HG03095 (cell line): ENCODE data around the gene EIF4G3.
"Not testable (repeated sequence)": the region's sequence is repeated elsewhere in the genome, so short reads cannot be mapped to it uniquely, and the experiment has no call there.

Experiments used
- ATAC-seq: cut with Tn5 transposase; IDR thresholded peaks from one replicate; pipeline ENCODE4 v1.9.1; 2021; ENCODE audit warnings: moderate library complexity; ENCODE audit not compliant: unreplicated experiment

Gene EIF4G3

GRCh38 chr1:21176586-21177555 lies at the start of gene EIF4G3:
Gene EIF4G3 (minus strand): TSS chr1:21176897. CDS start chr1:21002742, 174,155 bp downstream.
- peak; percentile 88 for ATAC-seq

GRCh38 chr1:21225065-21225464 lies 48.4 kb upstream of the EIF4G3 start:
- ATAC-seq: no peak

- ATAC-seq: no peak
Measured at GRCh38 chr1:21220815-21221214, 44.1 kb upstream of the EIF4G3 start.

GRCh38 chr1:21219674-21220073 lies 43.0 kb upstream of the EIF4G3 start:
- no peak for ATAC-seq

GRCh38 chr1:21217812-21218596 lies 41.3 kb upstream of the EIF4G3 start:
- no peak for ATAC-seq

GRCh38 chr1:21216835-21217811 lies 40.4 kb upstream of the EIF4G3 start:
- no peak for ATAC-seq

- ATAC-seq: no peak
Measured at GRCh38 chr1:21212126-21212525, 35.4 kb upstream of the EIF4G3 start.

- not testable (repeated sequence) for ATAC-seq
Measured at GRCh38 chr1:21208137-21208700, 31.5 kb upstream of the EIF4G3 start.

- no peak for ATAC-seq
Measured at GRCh38 chr1:21206117-21206516, 29.4 kb upstream of the EIF4G3 start.

GRCh38 chr1:21205416-21205815 lies 28.7 kb upstream of the EIF4G3 start:
- no peak for ATAC-seq

- no peak for ATAC-seq
Measured at GRCh38 chr1:21201650-21202049, 25.0 kb upstream of the EIF4G3 start.

GRCh38 chr1:21201238-21201637 lies 24.5 kb upstream of the EIF4G3 start:
- not testable (repeated sequence) for ATAC-seq

- no peak for ATAC-seq
Measured at GRCh38 chr1:21200767-21201166, 24.1 kb upstream of the EIF4G3 start.

GRCh38 chr1:21198929-21199328 lies 22.2 kb upstream of the EIF4G3 start:
- ATAC-seq: no peak

GRCh38 chr1:21192871-21193270 lies 16.2 kb upstream of the EIF4G3 start:
- ATAC-seq: no peak

GRCh38 chr1:21192284-21192683 lies 15.6 kb upstream of the EIF4G3 start:
- no peak for ATAC-seq

- not testable (repeated sequence) for ATAC-seq
Measured at GRCh38 chr1:21190771-21191170, 14.1 kb upstream of the EIF4G3 start.

- no peak for ATAC-seq
Measured at GRCh38 chr1:21189906-21190500, 13.3 kb upstream of the EIF4G3 start.

GRCh38 chr1:21189421-21189820 lies 12.7 kb upstream of the EIF4G3 start:
- ATAC-seq: no peak

- ATAC-seq: no peak
Measured at GRCh38 chr1:21188235-21188634, 11.5 kb upstream of the EIF4G3 start.
